HG03039 (cell line): ENCODE data around the gene KRTAP12-3.
"Not testable (repeated sequence)": the region's sequence is repeated elsewhere in the genome, so short reads cannot be mapped to it uniquely, and the experiment has no call there.

ENCODE experiments used
- ATAC-seq: cut with Tn5 transposase; IDR thresholded peaks from one replicate; pipeline ENCODE4 v1.9.1; 2021; ENCODE audit warnings: mild to moderate bottlenecking, moderate library complexity; ENCODE audit not compliant: unreplicated experiment

Gene KRTAP12-3

DNA sequence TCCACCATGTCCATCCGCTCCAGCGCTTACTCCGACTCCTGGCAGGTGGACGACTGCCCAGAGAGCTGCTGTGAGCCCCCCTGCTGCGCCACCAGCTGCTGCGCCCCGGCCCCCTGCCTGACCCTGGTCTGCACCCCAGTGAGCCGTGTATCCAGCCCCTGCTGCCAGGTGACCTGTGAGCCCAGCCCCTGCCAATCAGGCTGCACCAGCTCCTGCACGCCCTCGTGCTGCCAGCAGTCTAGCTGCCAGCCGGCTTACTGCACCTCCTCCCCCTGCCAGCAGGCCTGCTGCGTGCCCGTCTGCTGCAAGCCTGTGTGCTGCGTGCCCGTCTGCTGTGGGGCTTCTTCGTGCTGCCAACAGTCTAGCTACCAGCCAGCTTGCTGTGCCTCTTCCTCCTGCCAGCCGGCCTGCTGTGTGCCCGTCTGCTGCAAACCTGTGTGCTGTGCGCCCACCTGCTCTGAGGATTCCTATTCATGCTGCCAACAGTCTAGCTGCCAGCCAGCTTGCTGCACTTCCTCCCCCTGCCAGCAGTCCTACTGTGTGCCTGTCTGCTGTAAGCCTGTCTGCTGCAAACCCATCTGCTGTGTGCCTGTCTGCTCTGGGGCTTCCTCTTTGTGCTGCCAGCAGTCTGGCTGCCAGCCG, 30.4 kb upstream of the KRTAP12-3 start:
- ATAC-seq = not testable (repeated sequence)

DNA sequence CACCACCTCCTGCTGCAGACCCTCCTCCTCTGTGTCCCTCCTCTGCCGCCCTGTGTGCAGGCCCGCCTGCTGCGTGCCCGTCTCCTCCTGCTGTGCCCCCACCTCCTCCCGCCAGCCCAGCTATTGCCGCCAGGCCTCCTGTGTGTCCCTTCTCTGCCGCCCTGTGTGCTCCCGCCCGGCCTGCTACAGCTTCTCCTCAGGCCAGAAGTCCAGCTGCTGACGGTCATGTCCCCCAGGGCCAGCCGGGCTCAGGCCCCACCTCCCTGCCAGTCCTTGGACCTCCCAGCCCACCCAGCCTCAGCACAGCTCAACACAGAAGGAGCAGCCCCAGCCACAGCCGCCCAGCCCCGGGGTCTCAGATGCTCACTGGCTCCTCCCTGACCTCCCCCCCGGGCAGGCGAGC, 29.9 kb upstream of the KRTAP12-3 start:
- not testable (repeated sequence) for ATAC-seq

DNA sequence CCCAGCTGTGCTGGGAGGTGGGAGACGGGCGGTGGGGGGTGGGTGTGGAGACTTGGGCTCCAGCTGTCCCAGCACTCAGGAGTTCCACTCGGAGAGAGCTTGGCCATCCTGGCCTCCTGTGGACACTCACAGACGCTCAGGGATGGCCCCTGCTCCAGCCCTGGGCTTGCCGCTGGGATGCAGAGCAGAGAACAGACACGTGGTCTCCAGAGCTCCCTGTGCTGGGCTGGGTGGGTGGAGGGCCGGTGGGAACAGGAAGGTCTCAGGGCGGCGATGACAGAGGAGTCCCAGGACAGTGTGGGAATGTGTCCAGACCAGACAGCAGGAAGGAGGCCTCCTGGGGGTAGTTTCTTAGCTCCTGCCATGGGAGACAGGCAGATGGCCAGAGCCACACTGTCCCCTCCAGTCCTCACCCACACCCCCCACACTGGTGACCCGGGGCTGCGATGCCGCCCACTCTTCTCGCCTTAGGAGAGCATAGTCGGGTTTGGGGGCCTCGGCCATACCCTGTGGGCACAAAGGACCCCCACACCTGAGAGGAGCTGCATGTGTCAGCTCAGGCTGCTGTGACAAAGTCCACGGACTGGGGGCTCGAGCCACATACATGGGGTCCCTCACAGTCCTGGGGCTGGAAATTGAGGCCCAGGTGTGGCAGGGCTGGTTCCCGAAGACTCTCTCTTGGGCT, 28.9 kb upstream of the KRTAP12-3 start:
- no peak for ATAC-seq

DNA sequence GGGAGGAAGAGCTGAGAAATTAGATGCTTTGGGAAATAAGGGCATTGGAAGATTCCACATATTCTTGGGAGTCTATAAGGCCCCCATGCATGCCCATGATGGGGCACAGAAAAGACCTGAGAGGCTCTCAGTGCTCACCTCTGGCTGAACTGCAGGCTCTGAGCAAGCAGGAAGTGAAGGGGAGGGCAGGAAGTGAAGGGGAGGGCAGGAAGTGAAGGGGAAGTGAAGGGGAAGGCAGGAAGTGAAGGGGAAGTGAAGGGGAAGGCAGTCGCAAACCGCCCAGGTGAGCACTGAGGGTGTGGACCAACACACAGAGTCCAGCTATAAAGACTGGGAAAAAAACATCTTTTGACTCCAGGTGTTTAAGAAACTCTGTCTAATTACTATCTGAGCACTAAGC, 27.3 kb upstream of the KRTAP12-3 start:
- no peak for ATAC-seq

DNA sequence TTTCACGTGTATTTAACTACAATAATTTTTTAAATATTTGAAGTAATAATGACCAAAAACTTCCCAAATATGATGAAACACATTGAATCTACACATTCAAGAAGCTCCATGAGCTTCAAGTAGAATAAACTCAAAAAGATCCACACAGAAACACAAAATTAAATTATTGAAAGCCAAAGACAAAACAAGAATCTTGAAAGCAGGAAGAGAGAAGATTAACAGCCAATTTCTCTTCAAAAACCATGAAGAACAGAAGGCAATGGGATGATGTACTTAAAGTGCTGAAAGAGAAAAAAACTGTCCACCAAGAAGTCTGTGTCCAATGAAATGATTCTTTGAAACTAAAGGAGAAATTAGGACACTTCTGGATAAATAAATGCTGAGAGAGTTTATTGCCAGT, 25.7 kb upstream of the KRTAP12-3 start:
- ATAC-seq = no peak

- no peak for ATAC-seq
Measured at GRCh38 chr21:44636209-44637017, 21.3 kb upstream of the KRTAP12-3 start.

DNA sequence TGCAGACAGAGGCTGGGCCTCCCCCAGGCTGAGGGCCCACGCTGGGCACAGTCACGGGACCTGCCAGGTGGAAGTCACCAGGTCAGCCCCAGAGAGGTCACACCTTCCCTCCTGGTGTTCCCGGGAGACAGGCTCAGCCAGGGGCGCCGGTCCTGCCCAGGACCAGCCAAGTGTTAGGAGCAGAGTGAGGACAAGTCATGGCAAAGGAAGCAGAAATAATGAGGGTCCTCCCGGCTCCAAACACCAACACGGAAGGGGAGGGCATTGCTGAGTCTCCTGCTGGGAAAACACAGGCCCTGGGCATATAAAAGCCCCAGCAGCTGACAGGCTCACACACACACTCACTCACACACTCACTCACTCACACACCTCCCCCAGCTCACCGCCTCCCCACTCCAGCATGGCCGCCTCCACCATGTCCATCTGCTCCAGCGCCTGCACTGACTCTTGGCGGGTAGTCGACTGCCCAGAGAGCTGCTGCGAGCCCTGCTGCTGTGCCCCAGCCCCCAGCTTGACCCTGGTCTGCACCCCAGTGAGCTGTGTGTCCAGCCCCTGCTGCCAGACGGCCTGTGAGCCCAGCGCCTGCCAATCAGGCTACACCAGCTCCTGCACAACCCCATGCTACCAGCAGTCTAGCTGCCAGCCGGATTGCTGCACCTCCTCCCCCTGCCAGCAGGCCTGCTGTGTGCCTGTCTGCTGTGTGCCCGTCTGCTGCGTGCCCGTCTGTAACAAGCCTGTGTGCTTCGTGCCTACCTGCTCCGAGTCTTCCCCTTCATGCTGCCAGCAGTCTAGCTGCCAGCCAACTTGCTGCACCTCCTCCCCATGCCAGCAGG, 20.5 kb upstream of the KRTAP12-3 start, which contains the start of gene KRTAP10-10:
Gene KRTAP10-10 (plus strand): TSS at position 339 of the 833 bp plus-strand sequence. CDS start 62 bp downstream, at position 401.
- no peak for ATAC-seq

DNA sequence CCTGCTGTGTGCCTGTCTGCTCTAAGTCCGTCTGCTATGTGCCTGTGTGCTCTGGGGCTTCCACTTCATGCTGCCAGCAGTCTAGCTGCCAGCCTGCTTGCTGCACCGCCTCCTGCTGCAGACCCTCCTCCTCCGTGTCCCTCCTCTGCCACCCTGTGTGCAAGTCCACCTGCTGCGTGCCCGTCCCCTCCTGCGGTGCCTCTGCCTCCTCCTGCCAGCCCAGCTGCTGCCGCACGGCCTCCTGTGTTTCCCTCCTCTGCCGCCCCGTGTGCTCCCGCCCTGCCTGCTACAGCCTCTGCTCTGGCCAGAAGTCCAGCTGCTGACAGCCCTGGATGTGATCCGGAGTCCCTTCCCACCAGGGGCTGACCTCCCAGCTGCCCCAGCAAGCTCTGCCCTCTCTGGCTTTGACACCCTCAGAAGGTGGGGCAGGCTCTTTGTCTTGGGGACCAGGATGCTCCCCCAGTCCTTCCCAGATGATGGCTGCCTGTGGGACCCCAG, 19.8 kb upstream of the KRTAP12-3 start:
- ATAC-seq = not testable (repeated sequence)

DNA sequence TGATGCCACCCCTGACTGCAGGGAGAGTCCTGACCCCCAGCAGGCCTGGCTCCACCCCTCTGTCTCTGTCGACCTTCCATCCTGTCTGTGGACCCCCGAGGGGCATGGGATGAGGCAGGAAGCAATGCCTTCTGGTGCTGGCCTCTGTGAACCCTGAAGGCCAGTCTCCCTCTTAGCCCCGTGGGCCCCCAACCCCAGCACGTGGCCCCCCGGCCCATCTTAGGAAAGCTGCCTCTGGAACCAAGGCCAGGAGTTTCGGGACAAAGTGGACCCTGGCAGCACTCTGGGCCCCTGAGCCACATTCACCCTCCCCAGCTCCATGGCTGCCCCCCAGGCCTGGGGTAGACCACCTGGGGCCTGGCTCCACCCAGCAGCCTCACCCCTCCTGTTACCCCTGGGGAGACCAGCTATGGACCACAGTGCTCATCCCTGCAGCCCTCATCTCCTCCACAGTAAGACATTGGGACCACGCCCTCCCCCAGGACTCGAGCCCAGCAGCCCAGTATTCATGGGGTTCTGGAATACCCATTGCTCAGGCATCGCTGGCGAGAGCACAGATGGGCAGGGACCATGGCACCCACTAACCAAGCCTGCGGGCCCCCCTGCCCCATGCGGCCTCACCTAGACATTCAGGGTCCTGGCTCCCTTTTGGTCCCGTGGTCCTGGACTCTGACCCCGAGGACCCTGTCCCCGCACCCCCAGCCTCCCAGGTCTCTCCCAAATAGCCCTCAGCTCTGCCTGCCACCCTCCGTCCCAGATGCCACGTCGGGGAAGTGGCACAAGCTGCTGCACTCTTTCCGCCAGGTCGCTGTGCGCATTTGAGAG, 19.0 kb upstream of the KRTAP12-3 start:
- ATAC-seq = not testable (repeated sequence)

GRCh38 chr21:44639331-44639655, 18.4 kb upstream of the KRTAP12-3 start:
- no peak for ATAC-seq

- ATAC-seq = no peak
Measured at GRCh38 chr21:44640761-44641160, 17.0 kb upstream of the KRTAP12-3 start.

DNA sequence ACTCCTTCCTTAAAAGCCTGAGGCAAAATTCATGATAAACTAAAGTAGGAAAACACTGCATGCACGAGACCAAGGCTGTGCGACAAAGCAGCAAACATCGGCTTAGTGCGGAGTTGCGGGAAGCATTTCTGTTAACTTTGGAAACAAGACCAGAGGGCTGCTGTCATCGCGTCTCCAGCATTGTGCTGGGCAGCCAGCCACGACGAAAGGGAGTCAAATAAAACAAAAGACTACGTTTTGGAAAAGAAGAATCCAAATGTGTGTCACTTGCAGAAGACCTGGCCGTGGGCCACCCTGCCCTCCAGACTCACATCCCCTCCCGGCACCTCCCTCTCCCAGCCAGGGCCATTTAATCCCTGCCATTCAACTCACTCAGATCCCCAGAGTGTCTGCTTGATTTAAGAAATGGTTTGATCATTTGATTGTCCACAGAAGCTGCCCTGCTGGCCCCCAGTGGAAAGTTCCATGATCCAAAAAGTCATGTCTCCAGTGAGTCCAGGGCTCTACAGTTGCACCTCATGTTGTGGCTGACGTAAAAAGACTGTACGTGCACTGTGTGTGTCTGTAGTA, 13.9 kb upstream of the KRTAP12-3 start:
- no peak for ATAC-seq

DNA sequence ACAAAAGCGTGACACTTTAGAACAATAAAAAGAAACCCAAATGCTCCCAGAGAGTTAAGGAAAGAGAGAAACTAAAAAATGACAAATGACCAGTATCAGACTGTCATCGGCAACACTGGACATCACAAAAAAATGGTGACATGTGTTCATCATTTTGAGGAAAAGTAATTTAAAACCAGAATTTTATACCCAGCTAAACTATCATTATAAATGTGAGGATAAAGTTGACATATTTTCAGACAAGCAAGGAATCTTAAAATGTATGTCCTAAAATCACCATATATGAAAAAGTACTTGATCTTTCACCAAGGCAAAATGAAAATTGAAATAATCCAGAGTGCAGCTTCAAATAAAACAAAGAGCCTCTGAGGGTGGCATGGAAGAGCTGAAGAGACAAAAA, 12.9 kb upstream of the KRTAP12-3 start:
- no peak for ATAC-seq

DNA sequence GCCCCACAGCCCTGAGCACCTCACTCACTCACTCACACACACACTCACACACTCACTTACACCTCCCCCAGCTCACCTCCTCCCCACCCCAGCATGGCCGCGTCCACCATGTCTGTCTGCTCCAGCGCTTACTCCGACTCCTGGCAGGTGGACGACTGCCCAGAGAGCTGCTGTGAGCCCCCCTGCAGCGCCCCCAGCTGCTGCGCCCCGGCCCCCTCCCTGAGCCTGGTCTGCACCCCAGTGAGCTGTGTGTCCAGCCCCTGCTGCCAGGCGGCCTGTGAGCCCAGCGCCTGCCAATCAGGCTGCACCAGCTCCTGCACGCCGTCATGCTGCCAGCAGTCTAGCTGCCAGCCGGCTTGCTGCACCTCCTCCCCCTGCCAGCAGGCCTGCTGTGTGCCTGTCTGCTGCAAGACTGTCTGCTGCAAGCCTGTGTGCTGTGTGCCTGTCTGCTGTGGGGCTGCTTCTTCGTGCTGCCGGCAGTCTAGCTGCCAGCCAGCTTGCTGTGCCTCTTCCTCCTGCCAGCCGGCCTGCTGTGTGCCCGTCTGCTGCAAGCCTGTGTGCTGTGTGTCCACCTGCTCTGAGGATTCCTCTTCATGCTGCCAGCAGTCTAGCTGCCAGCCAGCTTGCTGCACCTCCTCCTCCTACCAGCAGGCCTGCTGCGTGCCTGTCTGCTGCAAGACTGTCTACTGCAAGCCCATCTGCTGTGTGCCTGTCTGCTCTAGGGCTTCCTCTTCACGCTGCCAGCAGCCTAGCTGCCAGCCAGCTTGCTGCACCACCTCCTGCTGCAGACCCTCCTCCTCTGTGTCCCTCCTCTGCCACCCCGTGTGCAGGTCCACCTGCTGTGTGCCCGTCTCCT, 11.1 kb upstream of the KRTAP12-3 start, which contains the start of gene KRTAP10-11:
Gene KRTAP10-11 (plus strand): TSS at position 49 of the 856 bp plus-strand sequence. CDS start 45 bp downstream, at position 94.
- ATAC-seq = not testable (repeated sequence)

DNA sequence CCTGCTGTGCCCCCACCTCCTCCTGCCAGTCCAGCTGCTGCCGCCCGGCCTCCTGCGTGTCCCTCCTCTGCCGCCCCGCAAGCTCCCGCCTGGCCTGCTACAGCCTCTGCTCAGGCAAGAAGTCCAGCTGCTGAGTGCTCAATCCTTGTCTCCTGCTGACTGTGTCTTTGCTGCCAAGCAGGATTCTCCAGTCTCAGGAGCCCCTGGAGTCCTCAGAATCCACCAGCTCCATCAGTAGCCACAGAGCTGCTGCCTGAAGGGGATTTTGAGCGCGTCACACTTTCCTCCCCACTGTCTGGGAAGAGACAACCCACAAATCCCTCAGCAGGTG, 10.5 kb upstream of the KRTAP12-3 start:
- ATAC-seq = no peak

DNA sequence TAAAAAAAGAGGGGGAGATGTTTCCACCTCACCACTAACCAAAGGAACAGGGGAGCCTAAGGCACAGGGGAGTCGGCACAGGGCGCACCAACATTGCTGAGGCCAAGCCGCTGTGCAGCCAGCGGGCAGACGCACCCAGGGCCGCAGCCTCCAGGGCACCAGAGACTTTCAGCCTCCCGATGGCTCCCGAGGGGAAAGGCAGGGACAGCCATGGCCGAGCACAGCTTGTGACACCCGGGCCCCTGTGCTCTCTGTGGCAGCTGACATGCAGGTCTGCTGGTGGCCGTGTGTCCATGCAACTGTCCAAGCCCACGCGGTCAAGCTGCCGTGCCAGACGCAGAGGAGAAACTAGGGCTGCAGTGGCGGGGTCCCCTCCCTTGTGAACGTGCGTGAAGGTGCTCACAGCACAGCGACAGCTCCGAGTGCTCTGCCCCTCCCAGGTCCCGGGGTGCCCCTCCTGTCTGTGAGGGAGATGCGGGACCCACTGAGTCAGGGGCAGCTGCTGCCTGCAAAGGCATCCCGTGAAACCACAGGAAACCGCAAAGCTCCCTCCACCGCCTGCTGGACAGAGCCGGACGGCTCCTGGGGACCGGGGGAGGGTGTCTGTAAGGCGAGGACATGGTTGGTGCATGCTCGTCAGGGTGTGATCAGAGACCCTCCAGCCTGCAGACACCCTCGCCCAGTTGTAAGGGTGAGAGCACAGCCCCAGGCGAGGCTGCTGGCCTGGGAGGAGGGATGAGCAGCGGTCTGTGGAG, 9.0 kb upstream of the KRTAP12-3 start:
- ATAC-seq = no peak

DNA sequence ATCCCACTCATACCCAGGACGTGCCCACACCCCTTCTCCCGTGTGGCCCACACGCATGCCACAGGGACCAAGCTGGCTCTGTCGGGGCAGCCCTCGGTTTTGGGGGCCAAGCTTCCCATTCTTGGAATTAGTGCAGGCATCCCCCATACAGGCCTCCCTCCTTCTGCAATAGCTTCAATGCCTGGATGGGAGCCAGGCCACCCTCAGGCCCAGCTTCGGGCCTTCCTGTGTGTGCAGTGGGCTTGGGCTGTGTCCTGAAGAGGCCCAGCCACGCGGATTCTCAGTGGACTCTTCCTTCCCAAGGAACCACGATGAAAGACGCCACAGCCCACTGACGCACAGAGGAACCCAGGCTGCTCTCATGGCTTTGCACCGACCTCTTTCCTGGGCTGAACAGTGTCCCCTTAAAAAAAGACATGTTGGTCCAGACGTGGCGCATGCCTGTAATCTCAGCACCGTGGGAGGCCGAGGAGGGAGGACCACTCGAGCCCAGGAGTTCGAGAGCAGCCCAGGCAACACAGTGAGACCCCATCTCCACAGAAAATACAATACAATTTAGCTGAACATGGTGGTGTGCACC, 8.1 kb upstream of the KRTAP12-3 start:
- ATAC-seq = no peak
